Measurements from ENCODE around the gene CXXC5.

The CXXC5 gene

GRCh38 chr5:139651043-139651834, 3.1 kb downstream of the CXXC5 start:
- no peak for DNase-seq (ENCODE audit: low read depth in 3 of 3)

GRCh38 chr5:139651853-139652787, 4.0 kb downstream of the CXXC5 start:
- DNase-seq (ENCODE audit: low read depth in 3 of 3) = no peak

GRCh38 chr5:139652788-139653241, 4.7 kb downstream of the CXXC5 start:
- no peak for DNase-seq (ENCODE audit: low read depth in 3 of 3)

GRCh38 chr5:139653616-139654015, 5.5 kb downstream of the CXXC5 start:
- DNase-seq (ENCODE audit: low read depth in 3 of 3) = no peak

GRCh38 chr5:139654464-139654863, 6.3 kb downstream of the CXXC5 start:
- no peak for DNase-seq (ENCODE audit: low read depth in 3 of 3)

GRCh38 chr5:139654871-139655491, 6.8 kb downstream of the CXXC5 start:
- DNase-seq (ENCODE audit: low read depth in 3 of 3) = no peak

- DNase-seq (ENCODE audit: low read depth in 3 of 3) = no peak
Measured at GRCh38 chr5:139655727-139656271, 7.7 kb downstream of the CXXC5 start.

- no peak for DNase-seq (ENCODE audit: low read depth in 3 of 3)
Measured at GRCh38 chr5:139657363-139658321, 9.5 kb downstream of the CXXC5 start.

- DNase-seq (ENCODE audit: low read depth in 3 of 3) = no peak
Measured at GRCh38 chr5:139658501-139658927, 10.4 kb downstream of the CXXC5 start.

- DNase-seq (ENCODE audit: low read depth in 3 of 3) = no peak
Measured at GRCh38 chr5:139658928-139659667, 10.9 kb downstream of the CXXC5 start.

- no peak for DNase-seq (ENCODE audit: low read depth in 3 of 3)
Measured at GRCh38 chr5:139659695-139660101, 11.5 kb downstream of the CXXC5 start.

GRCh38 chr5:139660105-139660922, 12.2 kb downstream of the CXXC5 start:
- DNase-seq (ENCODE audit: low read depth in 3 of 3) = no peak

GRCh38 chr5:139660923-139661814, 13.0 kb downstream of the CXXC5 start:
- no peak for DNase-seq (ENCODE audit: low read depth in 3 of 3)

- no peak for DNase-seq (ENCODE audit: low read depth in 3 of 3)
Measured at GRCh38 chr5:139662617-139663016, 14.5 kb downstream of the CXXC5 start.

- no peak for DNase-seq (ENCODE audit: low read depth in 3 of 3)
Measured at GRCh38 chr5:139663207-139664085, 15.3 kb downstream of the CXXC5 start.

GRCh38 chr5:139664086-139664693, 16.0 kb downstream of the CXXC5 start:
- no peak for DNase-seq (ENCODE audit: low read depth in 3 of 3)
